Naive thymus-derived CD4-positive, alpha-beta T cell (primary cell): ENCODE results near the gene NPEPPS. TPM values are rescaled to one million over a fixed set of nuclear protein-coding genes. Genes with fewer than 3 reads are reported as not detected.

ENCODE experiments used
- polyA plus RNA-seq, 2 donors: library from polyadenylated mRNA; unstranded; fragments of 300-500 nt; fragmentation: Illumina TruSeq; gene quantifications; one replicate each; pipeline ENCODE4 v1.2.3, GENCODE V29; 2021
- total RNA-seq, 6 experiments: library from RNA in 5 of 6; stranded (reverse) in 5 of 6; gene quantifications; 1 replicate in 5 of 6; 2 replicates in 1 of 6; pipeline ENCODE4 v1.2.3 and lab custom pipeline; 2021 to 2026

NPEPPS gene
- total and polyA plus RNA-seq, 7 experiments from 2014 or later = 33.6 to 129 (median 87.6) TPM

Other genes starting within 250 kb of the NPEPPS start
- gene EFCAB13, start 207.2 kb upstream of the NPEPPS start, total RNA-seq = 10 to 100 TPM in 4 of 5 experiments, 1 to 10 TPM in 1; 3.7 to 37.4 (median 19.9) TPM
- gene EFCAB13, start 207.2 kb upstream of the NPEPPS start, polyA plus RNA-seq = 1 to 10 TPM; 4.3 to 8.9 TPM
- gene KPNB1, start 118.8 kb downstream of the NPEPPS start, total RNA-seq = 100 to 1,000 TPM; 185 to 465 (median 255) TPM
- gene KPNB1, start 118.8 kb downstream of the NPEPPS start, polyA plus RNA-seq = 10 to 100 TPM; 21.1 to 30.0 TPM
- 10 to 100 TPM in 1 of 5 experiments, 1 to 10 TPM in 4; 1.9 to 13.3 (median 2.9) TPM for gene TBKBP1, start 163.1 kb downstream of the NPEPPS start, total RNA-seq
- gene TBKBP1, start 163.1 kb downstream of the NPEPPS start, polyA plus RNA-seq = under 1 TPM in 1 of 2 donors, not detected in 1; 0.08 TPM
- gene TBX21, start 202.1 kb downstream of the NPEPPS start, total RNA-seq = 10 to 100 TPM in 2 of 5 experiments, 1 to 10 TPM in 3; 1.3 to 38.6 (median 4.5) TPM
- under 1 TPM; 0.13 to 0.43 TPM for gene TBX21, start 202.1 kb downstream of the NPEPPS start, polyA plus RNA-seq